Stimulated activated CD8-positive, alpha-beta memory T cell treated with anti-CD3 and anti-CD28 coated beads, Interleukin-4, amount 100 ng/mL, for 4 hours (primary cell): Measurements from ENCODE around the gene OR5L1.

ENCODE experiments used
- DNase-seq, 2 donors: peaks; one replicate each; pipeline ENCODE4 v3.0.0-alpha.2; 2020; ENCODE audit warnings: low read depth in 2 of 2, low spot score in 1 of 2

OR5L1 gene

GRCh38 chr11:55811067-55811466, at the start of gene OR5L1:
OR5L1 (plus strand) TSS chr11:55811367; CDS start chr11:55811467, 100 bp downstream.
- DNase-seq, result no peak

- no peak for DNase-seq
Measured at GRCh38 chr11:55773138-55773537, 38.0 kb upstream of the OR5L1 start, which contains the start of gene OR5D13. OR5D13 (plus strand) TSS chr11:55773438; CDS start chr11:55773438, 0 bp downstream.

- DNase-seq, result no peak
Measured at GRCh38 chr11:55791606-55792005, 19.6 kb upstream of the OR5L1 start.

GRCh38 chr11:55793321-55793720, 17.8 kb upstream of the OR5L1 start:
- no peak for DNase-seq

- no peak for DNase-seq
Measured at GRCh38 chr11:55795256-55795655, 15.9 kb upstream of the OR5L1 start, which contains the start of gene OR5D14. OR5D14 (plus strand) TSS chr11:55795556; CDS start chr11:55795556, 0 bp downstream.

- DNase-seq, result no peak
Measured at GRCh38 chr11:55806248-55806647, 4.9 kb upstream of the OR5L1 start.

GRCh38 chr11:55819330-55819729, 8.2 kb downstream of the OR5L1 start, which contains the start of gene OR5D18:
OR5D18 (plus strand) TSS chr11:55819630; CDS start chr11:55819630, 0 bp downstream.
- no peak for DNase-seq

- no peak for DNase-seq
Measured at GRCh38 chr11:55826919-55827318, 15.8 kb downstream of the OR5L1 start, which contains the start of gene OR5L2. OR5L2 (plus strand) TSS chr11:55827219; CDS start chr11:55827219, 0 bp downstream.

GRCh38 chr11:55838452-55838851, 27.3 kb downstream of the OR5L1 start, which contains the start of gene OR5D16:
OR5D16 (plus strand) TSS chr11:55838752; CDS start chr11:55838752, 0 bp downstream.
- no peak for DNase-seq

- no peak for DNase-seq
Measured at GRCh38 chr11:55847453-55847852, 36.3 kb downstream of the OR5L1 start.

GRCh38 chr11:55849037-55849436, 37.9 kb downstream of the OR5L1 start:
- DNase-seq, result no peak

GRCh38 chr11:55852141-55852540, 41.0 kb downstream of the OR5L1 start:
- no peak for DNase-seq

GRCh38 chr11:55854704-55855103, 43.5 kb downstream of the OR5L1 start:
- DNase-seq, result no peak
